Heart left ventricle (tissue), 13 donors: ENCODE data around the gene SPCS3.

Experiments
- POLR2A ChIP-seq, 2 donors: fragments of 450-650 bp; IDR thresholded peaks; one replicate each; pipeline ENCODE4 v1.6.1; 2017; ENCODE audit warnings: antibody characterized with exemption in 2 of 2, mild to moderate bottlenecking in 2 of 2, moderate library complexity in 2 of 2
- TF ChIP-seq, protein P1 (sequence below), 12 donors: fragments of 200-600 bp; sonication (generic) in 4 of 12; IDR thresholded peaks; one replicate each; pipeline versions ENCODE4 v1.5.0 to v1.8.0; 2018 to 2022; ENCODE audit warnings: antibody characterized with exemption in 12 of 12, mild to moderate bottlenecking in 5 of 12
- donor health status: ischemic (EF 13 %, LVEDD 7.1; RV severe dilation, severe dysfunction).
- donor health status: DM: no; HTN: yes; CAD: no.
- donor health status: DM: no; HTN: no; CAD: no.
- donor health status: ischemic (EF 25% LVEDD 6.9; RV normal size, moderate dysfunction).
- donor health status: ischemic (EF 25% LVEDD 5.7; RV mildly dilated, moderate dysfunction).
- donor health status: ischemic (EF 35%, LVEDD 5.7; RV mildly dilated, moderate dysfunction).
- donor health status: nonischemic (EF 11% LVEDD 7.7; RV severe dilation, severe dysfunction).
- donor health status: DM: yes; HTN: yes; CAD: no.
- donor health status: PGD.
- donor health status: ischemic (EF 29% LVEDD 5.4; RV normal size, mild dysfunction).
- donor health status: nonischemic (EF 23%, LVEDD 6.1; RV moderate dilation, normal function).

DNA sequence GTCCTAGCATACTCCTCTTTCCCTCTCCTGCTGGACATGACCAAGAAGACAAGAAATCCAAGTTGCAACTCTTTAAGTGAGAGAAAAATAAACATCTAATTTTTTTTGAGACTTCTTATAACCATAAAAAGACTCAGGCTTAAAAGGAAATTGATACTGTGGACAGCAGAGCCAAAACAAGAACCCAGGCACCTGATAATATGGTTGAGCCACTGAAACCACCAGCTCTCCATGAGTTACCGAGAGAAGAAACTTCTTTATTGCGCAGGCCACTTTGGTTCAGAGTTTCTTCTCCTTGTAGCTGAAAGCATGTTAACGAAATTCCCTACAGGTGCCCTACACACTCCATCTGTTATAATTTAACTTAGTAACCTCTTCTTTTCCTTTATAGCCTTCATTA, 11.3 kb upstream of the SPCS3 start:
- TF ChIP-seq, protein P1, sequence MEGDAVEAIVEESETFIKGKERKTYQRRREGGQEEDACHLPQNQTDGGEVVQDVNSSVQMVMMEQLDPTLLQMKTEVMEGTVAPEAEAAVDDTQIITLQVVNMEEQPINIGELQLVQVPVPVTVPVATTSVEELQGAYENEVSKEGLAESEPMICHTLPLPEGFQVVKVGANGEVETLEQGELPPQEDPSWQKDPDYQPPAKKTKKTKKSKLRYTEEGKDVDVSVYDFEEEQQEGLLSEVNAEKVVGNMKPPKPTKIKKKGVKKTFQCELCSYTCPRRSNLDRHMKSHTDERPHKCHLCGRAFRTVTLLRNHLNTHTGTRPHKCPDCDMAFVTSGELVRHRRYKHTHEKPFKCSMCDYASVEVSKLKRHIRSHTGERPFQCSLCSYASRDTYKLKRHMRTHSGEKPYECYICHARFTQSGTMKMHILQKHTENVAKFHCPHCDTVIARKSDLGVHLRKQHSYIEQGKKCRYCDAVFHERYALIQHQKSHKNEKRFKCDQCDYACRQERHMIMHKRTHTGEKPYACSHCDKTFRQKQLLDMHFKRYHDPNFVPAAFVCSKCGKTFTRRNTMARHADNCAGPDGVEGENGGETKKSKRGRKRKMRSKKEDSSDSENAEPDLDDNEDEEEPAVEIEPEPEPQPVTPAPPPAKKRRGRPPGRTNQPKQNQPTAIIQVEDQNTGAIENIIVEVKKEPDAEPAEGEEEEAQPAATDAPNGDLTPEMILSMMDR (IDR thresholded peaks at IDR 0.05): no peak
- no peak for TF ChIP-seq POLR2A (IDR thresholded peaks at IDR 0.05)
